Temporal lobe (tissue), 2 donors: Measurements from ENCODE around the gene HDDC3. TPM values are rescaled to one million over a fixed set of nuclear protein-coding genes. Genes with fewer than 3 reads are reported as not detected.

Experiments
- small RNA-seq: library from RNA; depleted of rRNA; stranded (forward); fragments of <200 nt; gene quantifications from one replicate; pipeline ENCODE3, GENCODE V24; 2014; ENCODE audit warnings: low replicate concordance
- total RNA-seq: library from RNA; depleted of rRNA; stranded (reverse); fragments of >200 nt; gene quantifications from one replicate; pipeline ENCODE4 v1.2.3, GENCODE V29; 2014

The HDDC3 gene
- total RNA-seq, 1 donor from 2014 or later = 6.1 TPM

Small RNA genes lying within 50 kb of the gene (small RNA-seq; reads per million reads assigned to genes)
- not detected for gene RF00019

Other genes starting within 250 kb of the HDDC3 start
- gene BLM, start 215.2 kb downstream of the HDDC3 start, total RNA-seq = 4.2 TPM
- 14.8 TPM for gene FURIN, start 64.0 kb downstream of the HDDC3 start, total RNA-seq
- 3.7 TPM for gene FES, start 48.0 kb downstream of the HDDC3 start, total RNA-seq
- gene MAN2A2, start 29.2 kb downstream of the HDDC3 start, total RNA-seq = 24.3 TPM
- gene UNC45A, start 2.7 kb upstream of the HDDC3 start, total RNA-seq = 26.1 TPM
- 9.6 TPM for gene RCCD1, start 22.3 kb upstream of the HDDC3 start, total RNA-seq
- 11.1 TPM for gene PRC1, start 62.0 kb upstream of the HDDC3 start, total RNA-seq
- gene VPS33B, start 90.0 kb upstream of the HDDC3 start, total RNA-seq = 13.8 TPM
- 37.1 TPM for gene SV2B, start 167.7 kb upstream of the HDDC3 start, total RNA-seq